NK-92 (cell line): ENCODE data around the gene SCN11A.

Source experiments
- DNase-seq: peaks from one replicate; lab custom pipeline; 2025; ENCODE audit not compliant: unreplicated experiment; lab: John Stamatoyannopoulos, UW

The SCN11A gene

DNA sequence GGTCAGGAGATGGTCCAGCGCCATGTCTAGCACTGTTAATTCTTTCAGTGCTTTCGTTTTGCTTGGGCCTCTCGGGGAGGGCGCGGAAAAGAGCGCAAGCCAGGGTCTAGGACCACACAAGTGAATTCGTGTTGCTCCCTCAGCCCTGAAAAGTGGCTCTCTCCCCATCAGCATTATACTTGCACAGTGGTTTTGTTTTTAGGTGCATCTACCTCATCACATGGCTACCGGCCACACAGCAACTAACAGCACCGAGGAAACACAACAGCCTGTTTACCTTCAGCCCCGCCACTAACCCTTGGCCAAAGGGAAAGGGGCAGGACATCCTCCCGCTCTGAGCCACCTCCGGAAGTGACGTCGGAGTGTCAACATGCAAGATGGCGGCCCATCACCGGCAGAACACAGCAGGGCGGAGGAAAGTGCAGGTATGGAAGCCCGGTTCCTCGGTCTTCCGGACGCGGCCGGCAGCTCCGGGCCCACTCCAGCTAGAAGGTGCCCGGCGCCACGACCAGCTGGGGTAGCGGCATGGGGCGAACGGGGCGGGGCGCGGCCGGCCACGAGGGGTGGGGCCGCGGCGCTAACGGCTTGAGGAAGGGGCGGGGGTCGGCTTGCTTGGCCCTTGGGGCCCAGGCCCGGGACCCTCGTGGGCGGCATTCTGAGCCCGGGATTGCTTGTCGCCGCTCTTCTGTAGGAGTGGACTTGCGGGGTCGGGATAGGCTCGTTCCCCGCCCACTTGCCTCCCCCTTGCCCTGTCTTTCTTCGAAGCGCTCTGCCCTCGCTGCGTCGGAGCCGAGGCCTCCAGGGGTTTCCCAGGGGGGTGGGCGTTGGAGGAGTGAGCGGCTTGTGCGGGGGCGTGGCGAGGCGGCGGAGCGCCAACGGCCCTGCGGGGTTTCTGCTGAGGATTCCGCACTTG, at the start of gene SCN11A, which contains the start of gene WDR48:
Gene SCN11A, minus strand, starts transcription at position 296 of the 913 bp plus-strand sequence. CDS start 101,582 bp downstream, outside the sequence.
Gene WDR48, plus strand, starts transcription at position 368 of the 913 bp plus-strand sequence. Its CDS starts 10 bp downstream, at position 378.
- peak; percentile 66 for DNase-seq

DNA sequence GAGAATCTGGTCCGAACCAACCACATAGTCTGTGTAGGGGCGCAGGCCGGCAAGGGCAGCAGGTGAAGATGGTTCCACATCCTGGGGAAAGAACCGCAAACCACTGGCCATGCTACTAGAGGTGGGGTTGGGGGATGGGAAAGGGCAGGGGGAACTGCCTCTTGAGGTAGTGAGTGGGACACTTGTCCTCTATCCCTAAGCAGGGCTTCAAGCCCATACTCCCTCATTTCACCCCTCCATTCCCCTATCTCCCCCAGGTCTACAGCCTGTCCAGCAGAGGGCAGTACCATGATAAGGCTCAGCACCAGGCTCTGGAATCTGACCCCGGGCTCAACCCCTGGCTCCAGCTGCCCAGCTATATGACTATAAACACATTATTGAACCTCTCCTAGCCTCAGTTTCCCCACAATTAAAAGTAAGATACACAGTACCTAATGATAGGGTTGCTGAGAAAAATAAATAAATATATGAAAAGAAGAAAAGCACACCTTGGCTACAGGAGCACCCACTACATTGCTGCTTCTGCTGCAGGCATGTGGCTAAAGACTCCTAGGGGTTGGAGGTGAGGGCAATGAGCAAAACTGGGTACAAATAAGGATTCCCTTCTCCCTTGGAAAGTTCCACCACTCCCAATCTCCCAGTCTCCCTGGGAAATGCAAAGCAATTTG, 49.4 kb upstream of the SCN11A start:
- DNase-seq: no peak

DNA sequence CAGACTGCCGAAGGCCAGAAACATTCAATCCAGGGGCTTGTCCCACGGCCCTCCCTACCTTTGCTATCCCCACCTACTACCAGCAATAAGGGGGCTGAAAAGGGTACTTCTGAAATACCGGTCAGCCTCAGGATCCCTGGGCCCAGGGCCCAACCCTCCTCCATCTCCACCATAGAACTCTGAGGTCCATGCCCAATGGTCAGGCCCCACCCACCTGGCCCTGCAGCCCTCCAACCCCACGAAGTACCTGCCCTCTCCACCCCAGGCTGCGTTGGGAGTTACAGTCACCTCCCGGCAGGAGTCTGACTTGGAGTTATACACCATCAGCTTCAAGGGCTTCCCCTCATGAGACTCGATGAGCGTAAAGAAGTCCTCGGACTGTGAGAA, 48.7 kb upstream of the SCN11A start:
- DNase-seq: no peak

DNA sequence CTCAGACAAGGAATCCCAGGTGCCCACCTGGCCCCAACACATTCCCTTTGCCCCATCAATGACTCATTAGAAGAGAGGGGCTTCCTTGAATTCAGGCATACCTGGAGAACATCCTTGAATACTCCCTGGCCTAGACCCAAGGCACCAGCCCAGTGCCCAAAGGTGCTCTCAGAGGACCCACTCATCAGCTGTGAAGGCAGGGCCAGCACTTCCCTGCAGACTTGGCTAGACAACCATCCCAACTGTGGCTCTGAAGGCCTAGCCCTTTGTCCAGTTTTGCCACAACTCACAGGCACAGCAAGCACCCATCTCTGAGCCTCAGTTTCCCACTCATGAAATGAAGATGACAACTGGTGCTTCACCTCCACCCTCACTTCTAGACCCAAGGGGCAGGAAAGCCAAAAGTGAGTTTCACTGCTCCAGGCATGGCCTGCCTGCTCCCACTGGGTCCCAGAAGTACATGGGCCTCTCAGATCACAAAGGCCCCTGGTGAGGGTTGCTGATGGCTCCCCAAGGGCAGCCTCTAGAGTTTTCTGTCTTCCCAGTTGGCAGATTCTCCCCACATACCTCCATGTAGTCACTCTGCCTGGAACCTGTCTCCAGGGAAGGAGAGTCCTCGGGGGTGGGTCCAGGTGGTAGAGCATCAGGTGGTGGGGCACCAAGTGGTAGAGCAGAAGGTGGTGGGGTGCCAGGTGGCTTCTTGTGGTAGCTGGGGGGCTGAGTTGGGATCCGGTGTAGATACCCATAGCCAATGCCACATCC, 48.2 kb upstream of the SCN11A start:
- DNase-seq: no peak

DNA sequence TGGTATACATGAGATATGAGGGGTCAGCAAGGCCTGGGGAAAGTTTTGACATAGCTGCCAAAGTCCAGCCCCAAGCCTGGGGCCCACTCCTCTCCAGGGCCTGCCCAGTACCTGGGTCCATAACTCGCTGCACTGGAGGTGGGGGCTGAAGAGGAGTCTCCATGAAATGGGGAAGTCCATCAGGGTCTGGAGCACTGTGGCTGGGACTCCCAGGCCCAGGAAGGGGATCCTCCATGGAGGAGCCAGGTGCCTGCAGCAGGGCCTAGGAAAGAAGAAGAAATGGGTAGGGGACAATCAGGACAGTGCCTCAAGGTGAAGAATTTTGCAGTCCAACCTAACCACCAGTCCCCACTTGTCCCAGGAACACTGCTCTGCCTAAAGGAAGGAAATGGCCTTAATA, 47.5 kb upstream of the SCN11A start:
- DNase-seq: no peak

DNA sequence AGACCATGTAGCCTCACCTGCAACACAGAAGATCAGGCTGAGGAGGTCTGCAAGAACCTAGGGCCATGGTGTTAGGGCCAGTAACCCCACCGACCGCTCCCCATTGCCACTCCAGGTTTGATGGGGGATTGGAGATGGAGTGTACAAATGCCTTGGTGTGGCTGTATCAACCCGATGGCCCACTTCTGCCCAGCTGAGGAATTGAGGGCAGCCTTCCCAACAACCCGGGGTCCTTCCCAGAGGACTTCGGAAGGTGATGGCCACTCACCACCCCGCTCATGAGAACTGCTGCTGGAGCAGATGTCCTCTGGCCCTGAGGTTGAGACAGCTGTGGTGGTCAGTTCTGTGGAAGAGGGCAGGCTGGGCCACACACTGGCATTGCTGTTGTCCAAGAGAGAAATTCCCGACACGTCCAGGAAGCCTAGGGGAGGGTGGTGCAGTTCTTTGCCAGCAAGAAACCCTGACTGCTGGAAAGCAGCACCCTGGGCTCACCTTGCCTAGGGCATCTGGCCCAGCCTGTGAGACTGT, 46.8 kb upstream of the SCN11A start:
- no peak for DNase-seq

DNA sequence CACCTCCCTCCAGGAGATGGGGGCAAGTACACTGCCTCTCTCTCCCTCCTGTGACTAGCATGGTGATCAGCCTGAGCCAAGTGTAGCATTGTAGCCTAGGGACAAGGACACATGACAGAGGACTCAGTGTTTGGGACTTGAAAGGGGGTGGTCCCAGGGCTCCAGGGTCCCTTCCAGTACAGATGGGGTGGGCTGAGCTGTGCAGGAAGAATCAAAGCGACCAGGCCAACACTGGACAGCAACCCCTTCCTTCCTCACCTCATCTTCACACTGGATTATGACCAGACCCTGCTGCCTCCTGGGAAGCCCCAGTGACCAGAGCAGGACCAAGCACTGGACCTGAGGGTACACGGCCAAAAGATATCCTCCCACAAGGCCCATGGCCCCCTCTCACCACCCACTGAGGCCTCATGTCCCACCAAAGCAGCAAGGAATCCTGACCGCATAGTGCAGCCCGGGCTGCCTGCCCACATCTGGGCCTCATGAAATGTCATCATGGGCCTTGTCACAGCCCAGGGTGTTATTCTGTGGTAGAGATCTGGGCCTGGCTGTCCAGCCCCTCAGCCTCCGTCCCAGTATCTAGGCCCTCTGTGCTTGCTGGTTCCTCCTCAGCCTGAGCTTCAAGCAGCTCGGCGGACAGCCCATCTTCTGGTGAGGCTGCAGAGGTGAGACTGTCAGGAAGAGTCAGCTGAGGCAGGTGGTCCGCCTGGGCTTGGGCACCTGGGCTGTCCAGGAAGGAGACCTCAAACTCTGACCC, 46.1 kb upstream of the SCN11A start:
- DNase-seq: no peak

DNA sequence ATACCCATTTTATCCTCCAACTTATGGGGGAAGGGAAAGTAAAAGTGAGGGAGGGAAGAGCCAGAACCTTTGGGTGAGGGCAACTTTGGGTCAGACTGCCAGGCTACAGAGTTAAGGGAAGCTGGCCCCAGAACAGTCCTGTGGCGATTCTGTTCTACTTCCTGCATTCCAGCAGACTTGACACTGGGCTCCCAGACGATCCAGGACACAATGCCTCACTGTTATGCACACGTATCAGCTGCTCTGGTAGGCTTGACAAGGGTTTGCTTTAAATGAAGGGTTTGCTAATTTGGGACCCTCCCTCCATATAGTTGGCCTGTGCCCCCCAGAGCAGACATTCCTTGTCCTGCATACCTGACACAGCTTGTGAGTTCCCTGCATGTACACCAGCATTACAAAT, 45.0 kb upstream of the SCN11A start:
- DNase-seq: no peak

DNA sequence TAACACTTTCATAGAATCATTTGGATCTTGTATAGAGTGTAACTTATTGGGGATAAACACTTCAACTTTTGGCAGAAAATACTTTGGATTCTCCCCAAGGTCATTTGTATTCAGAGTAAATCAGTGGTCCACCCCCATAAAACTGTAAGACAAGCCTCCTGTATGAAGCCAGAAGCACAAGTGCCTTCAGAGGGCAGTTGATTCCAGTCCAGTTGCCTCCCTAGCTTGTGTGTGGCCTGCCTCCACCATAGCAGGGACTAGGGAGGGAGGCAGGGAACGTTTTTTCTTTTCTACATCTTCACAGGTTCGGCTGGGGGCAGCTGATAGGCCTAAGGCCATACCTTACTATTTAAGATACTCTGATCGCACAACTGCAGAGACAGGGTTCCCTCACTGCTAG, 44.0 kb upstream of the SCN11A start:
- no peak for DNase-seq

DNA sequence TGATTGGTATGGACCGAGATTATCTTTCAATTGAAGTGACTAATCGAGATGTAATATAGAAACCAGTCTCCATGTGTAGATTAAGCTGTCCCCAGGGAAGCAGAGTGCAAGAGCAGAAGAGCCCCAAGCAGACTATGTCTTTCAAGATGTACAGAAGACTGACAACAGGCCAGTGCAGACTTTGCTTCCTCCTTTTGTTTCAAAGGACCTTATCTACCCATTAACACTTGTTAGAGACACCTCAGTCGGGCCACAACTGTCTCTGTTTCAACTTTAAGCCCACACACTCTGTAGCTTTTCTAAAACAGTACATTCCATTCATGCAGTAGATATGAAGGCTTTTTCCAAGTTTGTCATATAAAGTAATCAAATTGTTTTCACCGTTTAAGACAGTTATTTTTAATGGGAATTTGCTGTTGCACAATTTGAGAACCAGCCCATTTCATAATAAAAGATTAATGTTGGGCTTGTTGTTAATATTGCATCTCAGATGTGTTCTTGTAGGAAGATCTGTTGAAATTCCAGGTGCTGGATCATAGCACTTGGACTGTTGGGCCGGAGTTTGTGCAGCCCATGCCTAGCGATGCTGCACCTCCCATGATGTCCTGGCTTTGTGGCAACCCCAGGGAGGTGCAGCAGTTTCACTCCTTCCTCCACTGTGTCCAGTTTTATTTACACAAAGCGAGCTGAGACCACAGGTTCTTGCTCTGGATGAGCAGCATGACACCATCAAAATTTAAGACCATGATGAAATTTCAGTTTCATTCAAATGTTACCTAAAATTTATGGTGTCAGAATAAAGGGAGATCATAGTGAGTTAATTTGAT, 43.3 kb upstream of the SCN11A start:
- no peak for DNase-seq

DNA sequence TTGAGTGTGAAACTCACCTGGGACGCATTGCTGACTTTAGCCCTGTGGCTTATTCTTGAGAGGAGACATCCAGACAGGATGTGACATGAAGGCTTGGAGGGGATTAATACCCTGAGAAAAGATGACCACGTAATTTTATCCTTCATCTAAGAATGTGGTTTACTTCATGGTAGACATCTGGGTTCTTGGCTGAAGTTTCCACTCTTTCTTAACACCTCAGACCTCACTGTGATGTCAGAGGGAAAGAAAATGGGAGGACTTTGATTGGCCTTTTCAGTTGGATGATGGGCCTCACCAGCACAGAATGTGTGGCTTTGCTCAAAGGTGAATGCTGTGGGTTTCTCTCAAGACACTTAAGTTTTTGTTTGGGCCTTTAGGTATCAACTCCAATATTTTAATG, 39.2 kb upstream of the SCN11A start:
- DNase-seq: no peak

DNA sequence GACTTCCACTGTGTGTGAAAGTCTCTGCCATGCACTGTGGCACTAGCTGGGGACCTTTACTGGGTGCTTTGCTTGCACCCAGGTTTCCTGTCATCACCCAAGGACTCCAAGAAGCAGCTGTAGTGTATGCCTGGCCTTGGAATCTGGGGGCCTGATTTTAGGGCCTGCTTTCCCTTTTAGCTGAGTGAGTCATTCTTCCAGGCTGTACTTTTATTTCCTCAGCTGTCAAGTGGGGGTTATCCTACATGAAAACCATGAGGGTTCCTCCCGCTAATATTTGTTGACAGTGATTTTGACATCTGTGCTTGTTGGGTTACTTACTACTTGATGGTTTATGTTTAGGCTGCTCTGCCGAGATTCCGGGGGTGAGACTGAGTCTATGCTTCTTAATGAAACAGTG, 37.1 kb upstream of the SCN11A start:
- DNase-seq: no peak

DNA sequence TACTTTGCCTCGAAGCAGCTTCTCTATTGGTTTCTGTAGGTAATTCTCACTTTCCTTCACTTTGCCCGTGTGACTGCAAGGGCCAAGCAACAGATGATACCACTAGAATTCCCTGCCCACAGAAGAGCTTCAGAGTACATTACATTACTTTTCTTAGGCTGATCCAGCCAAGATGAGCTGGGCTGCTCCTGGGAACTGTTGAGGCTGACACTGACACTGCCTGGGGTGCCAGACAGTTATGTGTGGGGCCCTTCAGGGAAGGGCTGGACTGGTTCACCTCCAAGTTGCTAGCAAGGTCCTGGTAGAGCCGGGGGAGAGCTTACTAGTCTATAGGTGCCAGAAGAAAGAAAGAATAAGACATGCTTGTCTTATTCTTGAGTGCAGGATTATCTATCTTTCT, 36.7 kb upstream of the SCN11A start:
- DNase-seq: no peak

DNA sequence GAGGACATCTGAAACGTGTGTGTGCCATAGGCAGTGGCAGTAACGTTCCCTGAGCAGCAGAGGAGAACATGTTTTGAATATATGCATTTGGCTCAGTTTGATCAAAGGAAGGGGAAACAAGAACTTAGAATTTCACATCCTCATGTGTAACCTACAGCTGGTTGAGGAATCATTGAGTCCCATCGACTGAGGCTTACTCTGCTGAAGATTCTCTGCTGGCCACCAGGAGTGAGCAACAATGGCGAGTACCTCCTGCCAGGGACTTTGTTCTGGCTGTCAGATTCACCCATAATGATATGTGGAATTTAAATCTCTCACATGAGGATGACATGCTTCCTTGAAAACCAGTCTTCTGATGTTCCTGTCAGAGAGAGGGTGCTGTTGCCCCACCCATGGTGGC, 34.4 kb upstream of the SCN11A start:
- no peak for DNase-seq

DNA sequence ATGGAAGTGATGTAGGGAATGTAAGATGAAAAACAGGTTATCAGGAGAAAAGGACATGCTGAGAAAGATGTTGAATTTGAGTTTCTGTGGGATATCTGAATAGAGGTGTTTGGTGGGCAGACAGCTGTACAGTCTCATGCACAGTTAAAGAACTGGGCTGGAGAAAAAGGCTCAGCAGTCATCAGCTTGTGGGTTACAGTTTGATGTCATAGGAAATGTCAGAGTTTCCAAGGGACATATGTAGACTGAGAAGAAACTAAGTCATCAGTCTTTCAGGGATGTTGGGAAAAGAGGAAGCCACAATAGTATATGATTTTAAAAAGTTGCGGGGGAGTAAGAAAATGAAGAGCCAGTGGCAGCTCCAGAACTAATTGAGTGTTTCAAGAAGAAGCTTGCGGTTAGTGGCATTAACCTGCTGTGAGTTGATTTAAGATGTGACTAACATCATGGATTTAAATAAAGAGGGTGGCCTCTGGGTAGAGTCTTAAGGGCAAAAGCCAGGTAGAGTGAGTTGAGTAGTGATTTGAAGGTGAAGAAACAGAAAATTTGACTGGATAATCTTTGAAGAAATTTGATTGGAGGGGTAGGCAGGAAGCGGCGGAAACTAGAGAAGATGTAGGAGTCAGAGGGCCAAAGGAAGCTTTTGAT, 31.0 kb upstream of the SCN11A start:
- no peak for DNase-seq

DNA sequence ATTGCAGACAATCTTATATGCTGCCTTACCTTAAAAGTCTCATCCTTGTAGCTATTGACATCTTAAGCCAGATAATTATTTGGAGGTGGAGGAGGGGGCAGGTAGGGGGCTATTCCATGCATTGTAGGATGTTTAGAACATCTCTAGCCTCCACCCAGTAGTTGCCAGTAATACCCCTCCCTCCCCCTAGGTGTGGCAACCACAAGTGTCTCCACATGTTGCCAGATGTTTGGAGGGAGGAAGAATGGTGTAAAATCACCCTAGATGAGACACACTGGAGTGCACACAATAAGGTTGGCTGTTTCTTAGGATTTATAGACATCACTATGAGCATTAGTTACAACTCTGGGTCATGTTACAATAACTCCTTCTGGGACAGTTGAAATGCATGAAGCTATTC, 28.3 kb upstream of the SCN11A start:
- DNase-seq: no peak

DNA sequence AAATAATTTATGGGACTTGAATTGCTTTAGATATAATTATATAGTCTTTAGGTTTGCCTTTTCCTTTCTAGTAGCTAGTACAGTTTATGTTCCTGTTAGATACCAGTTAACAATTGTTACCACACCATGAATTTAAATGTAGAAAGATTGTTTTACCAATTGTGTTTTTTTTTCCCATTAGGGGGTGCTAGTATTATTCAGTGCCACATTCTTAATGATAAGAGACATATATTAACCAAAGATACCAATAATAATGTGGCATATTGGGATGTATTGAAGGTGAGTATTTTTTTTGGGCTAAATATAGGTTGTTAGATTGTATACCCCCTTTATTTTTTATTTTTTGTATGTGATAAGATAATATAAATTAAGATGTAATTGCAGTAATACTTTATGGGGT, 27.8 kb upstream of the SCN11A start:
- no peak for DNase-seq

DNA sequence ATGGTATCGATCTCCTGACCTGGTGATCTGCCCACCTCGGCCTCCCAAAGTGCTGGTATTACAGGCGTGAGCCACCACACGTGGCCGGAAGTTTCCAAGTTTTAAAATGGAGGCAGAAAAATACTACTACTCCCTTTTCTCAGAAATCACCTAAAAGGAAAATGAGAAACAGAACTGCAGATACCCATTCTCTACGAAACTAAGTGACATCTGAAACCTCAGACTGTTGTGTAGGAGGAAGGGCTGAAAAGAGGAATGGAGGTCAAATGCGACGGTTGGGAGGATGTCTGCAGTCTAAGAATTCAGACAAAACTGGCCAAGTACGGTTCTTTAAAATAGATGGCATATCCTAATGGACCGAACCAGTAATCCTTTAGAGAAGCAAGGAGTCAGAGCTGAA, 24.2 kb upstream of the SCN11A start:
- DNase-seq: no peak

DNA sequence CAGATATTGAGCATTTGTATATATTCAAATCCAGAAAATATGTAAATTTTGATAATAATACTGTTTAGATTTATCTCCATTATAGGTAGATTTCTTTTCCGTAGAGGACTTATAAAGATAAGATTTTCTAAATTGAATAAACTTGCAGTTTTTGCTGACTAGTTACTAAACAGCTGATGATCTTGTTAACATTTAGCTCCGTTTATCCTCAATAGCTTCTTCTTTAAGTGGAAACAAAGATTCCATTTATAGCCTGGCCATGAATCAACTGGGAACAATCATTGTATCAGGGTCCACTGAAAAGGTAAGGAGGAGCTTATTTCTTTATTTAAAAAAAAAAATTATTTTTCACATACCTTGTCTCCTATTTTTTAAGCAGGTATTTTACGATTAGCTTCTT, 16.8 kb upstream of the SCN11A start:
- no peak for DNase-seq
